ENCODE results near the gene CGRRF1. TPM values are rescaled to one million over a fixed set of nuclear protein-coding genes. Genes with fewer than 3 reads are reported as not detected.

CGRRF1 gene
- total and polyA plus RNA-seq, 9 donors, result 17.9 to 36.7 (median 21.4) TPM

- intact Hi-C loops (cut with DNase I), result no loop called here
- no peak for DNase-seq
These were observed 33.8 kb upstream of the CGRRF1 start for GRCh38 chr14:54475911-54476310.

DNA sequence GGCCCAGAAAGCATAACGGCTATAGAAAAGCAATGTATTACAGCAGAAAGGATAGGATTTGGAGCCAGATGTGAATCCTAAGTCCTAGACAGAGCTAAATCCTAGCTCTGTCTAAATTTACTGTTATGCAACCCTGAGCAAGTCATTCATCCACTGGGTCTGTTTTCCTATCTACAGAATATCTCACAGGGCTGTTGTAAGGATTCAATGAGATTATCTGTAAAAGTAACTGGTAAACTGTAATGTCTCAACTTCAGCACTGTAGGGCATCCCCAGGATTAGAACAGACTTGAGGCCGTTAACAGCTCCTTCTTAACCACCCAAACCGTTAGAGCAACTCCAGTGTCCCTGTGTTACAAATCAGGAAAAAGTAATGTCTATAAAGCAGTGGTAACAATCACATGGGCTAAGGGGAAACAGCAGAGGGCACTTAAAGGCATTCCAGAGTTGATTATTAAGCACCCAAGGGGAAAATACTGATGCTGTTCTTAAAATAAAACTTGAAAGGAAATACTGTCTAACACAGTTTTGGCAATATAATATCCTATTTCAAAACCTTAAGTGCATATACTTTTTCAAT is 31.0 kb upstream of the CGRRF1 start:
- TF ChIP-seq CTCF (IDR thresholded peaks at IDR 0.05), result no peak
- TF ChIP-seq EP300 (IDR thresholded peaks at IDR 0.05), result no peak
- intact Hi-C loops (cut with DNase I), result no loop called here

More at GRCh38 chr14:54475911-54476310, 33.8 kb upstream of the CGRRF1 start:
- peaks cover 9% of the 10 kb centered on the region for H3K4me1 ChIP-seq (ENCODE audit: insufficient read depth)
- no peak overlapping the region for H3K4me3 ChIP-seq
- WGBS, 3 donors, result 70 to 76% (median 73%) methylated on average over 4 of the region's 4 CpGs
- H3K27me3 ChIP-seq, result no peaks in the 10 kb centered on the region
- TF ChIP-seq POLR2A (IDR thresholded peaks at IDR 0.05), result no peak
- no peaks in the 10 kb centered on the region for H3K9me3 ChIP-seq
- no peaks in the 10 kb centered on the region for H3K36me3 ChIP-seq
- H3K27ac ChIP-seq, result no peak overlapping the region

GRCh38 chr14:54480830-54481562 is 28.7 kb upstream of the CGRRF1 start:
- H3K27me3 ChIP-seq, result no peaks in the 10 kb centered on the region
- intact Hi-C loops (cut with DNase I), result no loop called here
- H3K4me3 ChIP-seq, result no peak overlapping the region
- no peaks in the 10 kb centered on the region for H3K4me1 ChIP-seq (ENCODE audit: insufficient read depth)
- TF ChIP-seq POLR2A (IDR thresholded peaks at IDR 0.05) (no peak), EP300 (IDR thresholded peaks at IDR 0.05) (no peak), CTCF (IDR thresholded peaks at IDR 0.05) (no peak)
- no peak overlapping the region for H3K27ac ChIP-seq
- H3K36me3 ChIP-seq, result no peaks in the 10 kb centered on the region
- 89 to 93% (median 89%) methylated on average over 4 of the region's 4 CpGs for WGBS, 3 donors
- H3K9me3 ChIP-seq, result no peaks in the 10 kb centered on the region
- no peak for DNase-seq

More for the DNA sequence above, 31.0 kb upstream of the CGRRF1 start:
- Histone ChIP-seq H3K36me3 (no peaks in the 10 kb centered on the region), H3K27ac (no peak overlapping the region), H3K4me1 (ENCODE audit: insufficient read depth) (no peaks in the 10 kb centered on the region), H3K27me3 (no peaks in the 10 kb centered on the region), H3K4me3 (no peak overlapping the region), H3K9me3 (no peaks in the 10 kb centered on the region)
- DNase-seq, result no peak
- WGBS, 3 donors, result 87 to 89% (median 89%) methylated on average over 3 of the region's 3 CpGs

GRCh38 chr14:54481695-54482094 is 28.0 kb upstream of the CGRRF1 start:
- Histone ChIP-seq H3K27me3 (no peaks in the 10 kb centered on the region), H3K4me3 (no peak overlapping the region), H3K36me3 (no peaks in the 10 kb centered on the region), H3K27ac (no peak overlapping the region), H3K4me1 (ENCODE audit: insufficient read depth) (peaks cover 1% of the 10 kb centered on the region), H3K9me3 (no peaks in the 10 kb centered on the region)
- no peak for DNase-seq
- TF ChIP-seq CTCF (IDR thresholded peaks at IDR 0.05) (no peak), POLR2A (IDR thresholded peaks at IDR 0.05) (no peak), EP300 (IDR thresholded peaks at IDR 0.05) (no peak)
- WGBS, 3 donors, result 93 to 95% (median 94%) methylated on average over 2 of the region's 2 CpGs
- intact Hi-C loops (cut with DNase I), result no loop called here

Data from ovary (tissue), 9 donors.